SK-N-SH treated with all-trans-retinoic acid at 6 μM for 48 hours (cell line): ENCODE data around the gene FHOD3.
A peak's percentile ranks its signal among the peaks of the same experiment; 100 is the strongest.

Source experiments
- ATAC-seq: fragments of 200-7000 bp; cut with Tn5 transposase; 3 replicates; pipeline ENCODE4 v1.9.1; 2020; ENCODE audit warnings: mild to moderate bottlenecking, moderate library complexity
- ARNTL ChIP-seq: fragments of 450-650 bp; formaldehyde crosslinking; IDR thresholded peaks from 2 replicates; pipeline ENCODE4 v1.5.0; 2020; ENCODE audit warnings: low read depth, mild to moderate bottlenecking, moderate library complexity, borderline replicate concordance
- BACH2 ChIP-seq: fragments of 250-450 bp; sonication (Bioruptor Pico); IDR thresholded peaks from 2 replicates; pipeline ENCODE4 v1.9.0; 2021; ENCODE audit warnings: mild to moderate bottlenecking, borderline replicate concordance
- CSDC2 ChIP-seq: fragments of 250-450 bp; sonication (Bioruptor Pico); IDR thresholded peaks from 2 replicates; pipeline ENCODE4 v1.5.0; 2020; ENCODE audit warnings: mild to moderate bottlenecking, moderate library complexity
- CSRNP3 ChIP-seq: fragments of 250-450 bp; sonication (Bioruptor Pico); IDR thresholded peaks from 2 replicates; pipeline ENCODE4 v1.5.1; 2021; ENCODE audit warnings: mild to moderate bottlenecking, moderate library complexity
- ISL1 ChIP-seq: fragments of 250-450 bp; sonication (Bioruptor Pico); IDR thresholded peaks from 2 replicates; pipeline ENCODE4 v2.1.2; 2022; ENCODE audit warnings: mild to moderate bottlenecking, moderate library complexity
- OSR1 ChIP-seq: fragments of 250-450 bp; sonication (Bioruptor Pico); IDR thresholded peaks from 2 replicates; pipeline ENCODE4 v1.8.0; 2022; ENCODE audit warnings: moderate library complexity, mild to moderate bottlenecking, inconsistent platforms
- PATZ1 ChIP-seq: fragments of 250-450 bp; sonication (Bioruptor Pico); IDR thresholded peaks from 2 replicates; pipeline ENCODE4 v1.8.0; 2020; ENCODE audit warnings: mild to moderate bottlenecking, moderate library complexity, borderline replicate concordance
- PPARA ChIP-seq: fragments of 250-450 bp; sonication (Bioruptor Pico); IDR thresholded peaks from 2 replicates; pipeline ENCODE4 v1.5.0; 2020; ENCODE audit warnings: mild to moderate bottlenecking, borderline replicate concordance
- RARB ChIP-seq: fragments of 250-450 bp; sonication (Bioruptor Pico); IDR thresholded peaks from 2 replicates; pipeline ENCODE4 v1.8.0; 2021; ENCODE audit warnings: mild to moderate bottlenecking, moderate library complexity
- SNAI2 ChIP-seq: fragments of 250-450 bp; sonication (Bioruptor Pico); IDR thresholded peaks from 2 replicates; pipeline ENCODE4 v1.5.0; 2020; ENCODE audit warnings: mild to moderate bottlenecking, moderate library complexity
- TOX ChIP-seq: fragments of 250-450 bp; sonication (Bioruptor Pico); IDR thresholded peaks from 2 replicates; pipeline ENCODE4 v1.8.0; 2021; ENCODE audit warnings: mild to moderate bottlenecking, moderate library complexity, borderline replicate concordance
- TSHZ2 ChIP-seq: fragments of 250-450 bp; sonication (Bioruptor Pico); IDR thresholded peaks from 2 replicates; pipeline ENCODE4 v1.5.0; 2020; ENCODE audit warnings: mild to moderate bottlenecking, moderate library complexity
- ZC3H10 ChIP-seq: fragments of 250-450 bp; sonication (Bioruptor Pico); IDR thresholded peaks from 2 replicates; pipeline ENCODE4 v1.5.1; 2021; ENCODE audit warnings: mild to moderate bottlenecking, moderate library complexity
- ZFP3 ChIP-seq: fragments of 250-450 bp; sonication (Bioruptor Pico); IDR thresholded peaks from 2 replicates; pipeline ENCODE4 v1.5.0; 2020; ENCODE audit warnings: mild to moderate bottlenecking, moderate library complexity
- ZNF565 ChIP-seq: fragments of 450-650 bp; formaldehyde crosslinking; conservative IDR thresholded peaks from 2 replicates; pipeline ENCODE4 v1.5.0; 2020; ENCODE audit warnings: low read depth, mild to moderate bottlenecking, moderate library complexity
- ZNF70 ChIP-seq: fragments of 450-650 bp; formaldehyde crosslinking; IDR thresholded peaks from 2 replicates; pipeline ENCODE4 v1.5.0; 2020; ENCODE audit warnings: mild to moderate bottlenecking, moderate library complexity
- ZNF8 ChIP-seq: fragments of 450-650 bp; formaldehyde crosslinking; IDR thresholded peaks from 2 replicates; pipeline ENCODE4 v1.5.0; 2020; ENCODE audit warnings: mild to moderate bottlenecking, moderate library complexity
- TF ChIP-seq, protein P1 (sequence below): fragments of 250-450 bp; sonication (Bioruptor Pico); IDR thresholded peaks from 2 replicates; pipeline ENCODE4 v1.8.0; 2021; ENCODE audit warnings: low read depth, mild to moderate bottlenecking, moderate library complexity, borderline replicate concordance
- TF ChIP-seq, protein P2 (sequence below): fragments of 250-450 bp; sonication (Bioruptor Pico); IDR thresholded peaks from 2 replicates; pipeline ENCODE4 v1.5.1; 2020; ENCODE audit warnings: low read depth, mild to moderate bottlenecking, moderate library complexity

FHOD3 gene

GRCh38 chr18:36672437-36673344 is 375.2 kb downstream of the FHOD3 start:
- no peak for ATAC-seq
- peak; percentile 23; the same call in 1 of the 2 replicates for TF ChIP-seq ISL1 (CRISPR knock-in tag)
- no peak for TF ChIP-seq ZNF565 (CRISPR knock-in tag)

DNA sequence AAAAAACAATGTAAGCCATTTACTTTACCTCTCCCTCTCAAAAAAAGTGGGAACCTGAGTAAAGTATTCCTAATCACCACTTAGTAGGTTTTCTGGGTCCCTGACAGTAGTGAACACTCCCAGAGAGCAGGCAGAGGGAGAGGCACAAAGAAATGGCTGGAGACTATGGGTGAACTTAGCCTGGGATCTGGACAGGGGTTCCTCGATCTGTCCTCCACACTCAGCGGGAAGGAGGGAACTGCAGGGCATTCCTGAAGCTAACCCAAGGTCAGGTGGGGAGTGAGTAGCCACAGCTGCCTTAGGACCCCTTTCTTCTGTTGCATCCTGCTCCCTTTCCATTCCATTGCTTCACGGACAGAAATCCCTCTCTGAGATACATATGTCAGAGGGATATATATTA is 375.9 kb downstream of the FHOD3 start:
- no peak for TF ChIP-seq ZNF565 (CRISPR knock-in tag)
- TF ChIP-seq, all 23 proteins: peak for 0
- ATAC-seq, result no peak

DNA sequence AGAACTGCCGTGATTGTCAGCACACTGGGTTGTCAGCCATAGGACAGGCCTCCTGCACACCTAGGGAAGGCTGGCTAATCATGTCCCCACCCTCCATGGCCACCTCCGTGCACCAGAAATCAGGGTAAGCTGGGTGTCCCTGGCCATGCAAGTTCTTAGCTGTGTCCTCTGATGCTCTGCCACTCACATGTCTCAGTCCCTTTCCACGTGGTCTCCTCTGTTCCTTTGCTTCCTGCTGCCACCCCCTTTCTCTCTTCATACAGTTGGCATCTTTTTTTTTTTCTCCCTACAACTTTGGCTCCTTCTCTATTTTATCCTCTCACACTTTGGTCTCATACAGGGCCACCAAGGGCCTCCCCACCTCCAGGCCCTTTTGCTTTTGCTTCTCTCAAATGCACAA is 377.6 kb downstream of the FHOD3 start:
- no peak for ATAC-seq
- TF ChIP-seq, protein P1, sequence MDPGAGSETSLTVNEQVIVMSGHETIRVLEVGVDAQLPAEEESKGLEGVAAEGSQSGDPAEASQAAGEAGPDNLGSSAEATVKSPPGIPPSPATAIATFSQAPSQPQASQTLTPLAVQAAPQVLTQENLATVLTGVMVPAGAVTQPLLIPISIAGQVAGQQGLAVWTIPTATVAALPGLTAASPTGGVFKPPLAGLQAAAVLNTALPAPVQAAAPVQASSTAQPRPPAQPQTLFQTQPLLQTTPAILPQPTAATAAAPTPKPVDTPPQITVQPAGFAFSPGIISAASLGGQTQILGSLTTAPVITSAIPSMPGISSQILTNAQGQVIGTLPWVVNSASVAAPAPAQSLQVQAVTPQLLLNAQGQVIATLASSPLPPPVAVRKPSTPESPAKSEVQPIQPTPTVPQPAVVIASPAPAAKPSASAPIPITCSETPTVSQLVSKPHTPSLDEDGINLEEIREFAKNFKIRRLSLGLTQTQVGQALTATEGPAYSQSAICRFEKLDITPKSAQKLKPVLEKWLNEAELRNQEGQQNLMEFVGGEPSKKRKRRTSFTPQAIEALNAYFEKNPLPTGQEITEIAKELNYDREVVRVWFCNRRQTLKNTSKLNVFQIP (CRISPR knock-in tag), result no peak
- TF ChIP-seq ZNF8 (CRISPR knock-in tag) (no peak), TSHZ2 (CRISPR knock-in tag) (no peak), TOX (CRISPR knock-in tag) (no peak), BACH2 (CRISPR knock-in tag) (no peak), ZFP3 (CRISPR knock-in tag) (no peak), CSDC2 (CRISPR knock-in tag) (no peak), PPARA (CRISPR knock-in tag) (no peak), RARB (no peak), SNAI2 (no peak), ZC3H10 (CRISPR knock-in tag) (no peak), CSRNP3 (CRISPR knock-in tag) (no peak), ZNF70 (no peak), ARNTL (CRISPR knock-in tag) (no peak), PATZ1 (CRISPR knock-in tag) (no peak)
- TF ChIP-seq, protein P2, sequence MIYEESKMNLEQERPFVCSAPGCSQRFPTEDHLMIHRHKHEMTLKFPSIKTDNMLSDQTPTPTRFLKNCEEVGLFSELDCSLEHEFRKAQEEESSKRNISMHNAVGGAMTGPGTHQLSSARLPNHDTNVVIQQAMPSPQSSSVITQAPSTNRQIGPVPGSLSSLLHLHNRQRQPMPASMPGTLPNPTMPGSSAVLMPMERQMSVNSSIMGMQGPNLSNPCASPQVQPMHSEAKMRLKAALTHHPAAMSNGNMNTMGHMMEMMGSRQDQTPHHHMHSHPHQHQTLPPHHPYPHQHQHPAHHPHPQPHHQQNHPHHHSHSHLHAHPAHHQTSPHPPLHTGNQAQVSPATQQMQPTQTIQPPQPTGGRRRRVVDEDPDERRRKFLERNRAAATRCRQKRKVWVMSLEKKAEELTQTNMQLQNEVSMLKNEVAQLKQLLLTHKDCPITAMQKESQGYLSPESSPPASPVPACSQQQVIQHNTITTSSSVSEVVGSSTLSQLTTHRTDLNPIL (CRISPR knock-in tag), result no peak
- TF ChIP-seq, all 23 proteins: peak for 0

GRCh38 chr18:36675542-36675941 is 378.0 kb downstream of the FHOD3 start:
- no peak for ATAC-seq
- no peak for TF ChIP-seq CSRNP3 (CRISPR knock-in tag)
- no peak for TF ChIP-seq CSDC2 (CRISPR knock-in tag)
- no peak for TF ChIP-seq ZNF565 (CRISPR knock-in tag)
- TF ChIP-seq TOX (CRISPR knock-in tag), result no peak
- TF ChIP-seq PATZ1 (CRISPR knock-in tag), result no peak
- TF ChIP-seq ZNF8 (CRISPR knock-in tag), result no peak
- TF ChIP-seq OSR1, result no peak
- no peak for TF ChIP-seq ZC3H10 (CRISPR knock-in tag)
- no peak for TF ChIP-seq ISL1 (CRISPR knock-in tag)
